SK-N-MC (cell line): ENCODE results near the gene SUCLG2.

ENCODE experiments used
- EZH2 ChIP-seq: fragments of 200-600 bp; sonication (generic); IDR thresholded peaks from one replicate; pipeline ENCODE4 v1.6.1; 2017; ENCODE audit warnings: antibody characterized with exemption
- POLR2AphosphoS5 ChIP-seq: IDR thresholded peaks from 2 replicates; pipeline ENCODE4 v1.6.1; 2012; ENCODE audit warnings: mild to moderate bottlenecking, low read depth, low read length, borderline replicate concordance

- TF ChIP-seq EZH2, result no peak
- TF ChIP-seq POLR2AphosphoS5, result no peak
These were observed 55.4 kb downstream of the SUCLG2 start for GRCh38 chr3:67598814-67599556.
